Endothelial cell of umbilical vein (primary cell): ENCODE data around the gene PCDH7. TPM values are rescaled to one million over a fixed set of nuclear protein-coding genes. Genes with fewer than 3 reads are reported as not detected.
A peak's percentile ranks its signal among the peaks of the same experiment; 100 is the strongest.

ENCODE experiments used
- BruUV-seq: library from RNA; stranded (reverse); fragments of 400-500 nt; replicated peaks from 2 replicates; lab custom pipeline; 2021; lab: Mats Ljungman, UMichigan
- CTCF ChIA-PET: fragments of 300-600, 350-600 bp; sonication (Branson Sonifier 250); formaldehyde crosslinking; loops from one replicate; lab custom pipeline; 2021; ENCODE audit warnings: antibody characterized with exemption, inconsistent platforms; lab: Charles Lee
- POLR2A ChIA-PET: fragments of 300-600, 350-600 bp; sonication (Branson Sonifier 250); formaldehyde crosslinking; loops from one replicate; lab custom pipeline; 2021; ENCODE audit warnings: antibody characterized with exemption, inconsistent platforms; lab: Charles Lee
- DNase-seq: peaks from one replicate; pipeline ENCODE4 v3.0.0-alpha.2; 2011; ENCODE audit warnings: low read depth, low spot score
- FAIRE-seq: peaks from 2 replicates; lab custom pipeline; 2011; peaks lifted over from hg19 to GRCh38; lab: Jason Lieb, UNC
- H2AFZ ChIP-seq: 2 replicates; pipeline ENCODE4 v1.6.0; 2012; ENCODE audit warnings: low read depth, low read length, control low read depth, inconsistent platforms
- H3K27ac ChIP-seq: 2 replicates; pipeline ENCODE4 v1.5.1; 2011; ENCODE audit warnings: low read depth, mild to moderate bottlenecking, control low read depth, low read length, moderate library complexity; ENCODE audit not compliant: insufficient read depth
- H3K27me3 ChIP-seq, 2 experiments: 2 replicates each; pipeline versions ENCODE4 v1.6.0 to v1.6.1; 2011; ENCODE audit warnings: low read length in 2 of 2, mixed read lengths in 1 of 2; ENCODE audit not compliant: control insufficient read depth in 2 of 2, insufficient read depth in 2 of 2
- H3K36me3 ChIP-seq, 2 experiments: 2 replicates in 1 of 2; 3 replicates in 1 of 2; pipeline ENCODE4 v1.5.1; 2011; ENCODE audit warnings: low read length in 2 of 2, mild to moderate bottlenecking in 1 of 2, moderate library complexity in 1 of 2; ENCODE audit not compliant: control insufficient read depth in 2 of 2, insufficient read depth in 2 of 2; ENCODE audit errors: extremely low read depth in 1 of 2
- H3K4me1 ChIP-seq: 3 replicates; pipeline ENCODE4 v1.5.1; 2011; ENCODE audit warnings: mild to moderate bottlenecking, low read length; ENCODE audit not compliant: control insufficient read depth, insufficient read depth; ENCODE audit errors: extremely low read depth
- H3K4me2 ChIP-seq: 2 replicates; pipeline ENCODE4 v1.6.1; 2011; ENCODE audit warnings: low read length, control low read depth, mixed read lengths; ENCODE audit not compliant: insufficient read depth
- H3K4me3 ChIP-seq, 3 experiments: fragments of 200-600 bp in 1 of 3; sonication (generic), shearing (Covaris generic) in 1 of 3; replicated peaks in 1 of 3; 2 replicates each; pipeline ENCODE4 v1.5.1; 2011 to 2016; ENCODE audit warnings: control low read depth in 3 of 3, low read length in 3 of 3, mild to moderate bottlenecking in 2 of 3, inconsistent platforms in 1 of 3, low read depth in 1 of 3, moderate library complexity in 1 of 3; ENCODE audit not compliant: insufficient read depth in 1 of 3
- H3K79me2 ChIP-seq: 2 replicates; pipeline ENCODE4 v1.6.0; 2012; ENCODE audit warnings: low read length, inconsistent platforms; ENCODE audit not compliant: control insufficient read depth, insufficient read depth
- H3K9ac ChIP-seq: replicated peaks from 2 replicates; pipeline ENCODE3; 2011; ENCODE audit warnings: low read length, control low read depth; ENCODE audit not compliant: insufficient read depth; ENCODE audit errors: extremely low read depth
- H3K9me1 ChIP-seq: replicated peaks from 3 replicates; pipeline ENCODE4 v1.6.0; 2011; ENCODE audit warnings: mild to moderate bottlenecking, low read length; ENCODE audit not compliant: control insufficient read depth, insufficient read depth; ENCODE audit errors: extremely low read depth
- H3K9me3 ChIP-seq: replicated peaks from 2 replicates; pipeline ENCODE4 v1.5.1; 2012; ENCODE audit warnings: low read length, inconsistent platforms; ENCODE audit not compliant: control insufficient read depth, insufficient read depth
- H4K20me1 ChIP-seq: replicated peaks from 2 replicates; pipeline ENCODE3; 2011; ENCODE audit warnings: mild to moderate bottlenecking, low read length; ENCODE audit not compliant: control insufficient read depth, insufficient read depth; ENCODE audit errors: extremely low read depth
- FOS ChIP-seq: IDR thresholded peaks from 2 replicates; pipeline ENCODE4 v1.6.1; 2011; ENCODE audit warnings: mild to moderate bottlenecking, low read length, moderate library complexity, borderline replicate concordance; ENCODE audit not compliant: insufficient read depth
- GATA2 ChIP-seq: IDR thresholded peaks from 2 replicates; pipeline ENCODE4 v1.7.0; 2011; ENCODE audit warnings: low read depth, mild to moderate bottlenecking, moderate library complexity, mixed read lengths, low read length; ENCODE audit not compliant: insufficient read length, insufficient read depth
- POLR2A ChIP-seq: IDR thresholded peaks from 2 replicates; pipeline ENCODE4 v1.6.1; 2012; ENCODE audit warnings: low read depth, mild to moderate bottlenecking, control low read depth, low read length
- dilution Hi-C: fragments of 300-500 bp; cut with MboI; formaldehyde crosslinking; loops from one replicate; pipeline ENCODE4 v1.15.0; 2019; ENCODE audit warnings: low sequenced_read_pairs; ENCODE audit not compliant: extremely low pct_ligation_motif_present
- intact Hi-C: fragments of 100-400 bp; cut with micrococcal nuclease; formaldehyde crosslinking; loops from one replicate; pipeline ENCODE4 v1.10.0; 2022
- polyA plus RNA-seq, 4 experiments: library from polyadenylated mRNA; depleted of rRNA in 3 of 4; stranded (reverse) in 3 of 4; unstranded in 1 of 4; fragments of >200 nt; gene quantifications; 2 replicates each; pipeline versions ENCODE4 v1.2.1 to v1.2.3, GENCODE V29; 2011 to 2012; ENCODE audit warnings: missing spikeins in 1 of 4
- total RNA-seq: library from RNA; stranded (reverse); gene quantifications from 2 replicates; pipeline ENCODE4 v1.2.3, GENCODE V29; 2021
- TF ChIP-seq, protein P1 (sequence below): IDR thresholded peaks from 2 replicates; pipeline ENCODE4 v1.6.1; 2011; ENCODE audit not compliant: insufficient read depth, insufficient read length
- TF ChIP-seq, protein P2 (sequence below), 2 donors: IDR thresholded peaks; 1 replicate in 1 of 2; 2 replicates in 1 of 2; pipeline ENCODE4 v1.5.1; 2011; ENCODE audit warnings: low read length in 2 of 2, mild to moderate bottlenecking in 2 of 2, moderate library complexity in 2 of 2, control low read depth in 1 of 2, inconsistent platforms in 1 of 2, low read depth in 1 of 2; ENCODE audit not compliant: insufficient read depth in 1 of 2; ENCODE audit errors: extremely low read depth in 1 of 2

Gene PCDH7
- total and polyA plus RNA-seq, 2 donors (not counting 3 experiments of a cell fraction or from before 2014, with no cell fraction given): 9.5 to 16.6 TPM

DNA sequence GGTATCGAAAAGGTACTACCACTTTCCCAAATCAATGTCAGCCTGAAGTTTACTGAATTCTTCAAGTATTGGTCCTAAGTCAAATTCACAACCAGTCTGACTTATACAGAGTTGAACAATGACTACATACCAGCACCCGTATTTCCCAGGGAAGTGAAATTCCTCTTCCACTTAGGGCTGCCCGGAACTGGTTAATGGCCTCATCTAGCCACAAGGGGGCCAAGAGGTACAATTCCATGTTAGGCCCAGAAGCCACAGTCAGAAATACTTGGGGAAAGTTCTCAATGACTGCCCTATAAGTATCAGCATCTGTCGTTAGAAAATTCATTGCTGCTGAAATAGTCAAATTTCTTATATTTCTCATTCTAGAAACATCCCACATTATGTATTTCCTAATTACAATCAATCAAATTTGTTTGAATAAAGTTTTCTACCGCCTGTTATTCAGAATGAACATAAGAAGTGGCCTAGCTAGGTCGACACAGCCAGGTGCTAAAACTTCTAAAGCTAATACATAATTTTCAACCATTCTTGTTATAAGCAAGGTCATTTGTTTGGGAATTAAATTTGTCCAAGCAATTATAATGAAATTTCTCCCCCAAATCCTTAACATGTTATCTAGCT, 5.6 kb upstream of the PCDH7 start:
- intact Hi-C loops: loop anchor here (1.0 to 10.0 kb wide), 7 partner anchors 233 to 1483 kb away; no protein-coding TSS in a partner anchor
- Histone ChIP-seq H3K4me1 (peaks cover 13% of the 10 kb centered on the region), H2AFZ (peak overlapping the region; percentile 64), H3K27ac (no peak overlapping the region), H3K4me3 (no peak overlapping the region), H3K79me2 (no peaks in the 10 kb centered on the region), H3K27me3 (no peaks in the 10 kb centered on the region), H4K20me1 (no peaks in the 10 kb centered on the region), H3K4me2 (no peak overlapping the region), H3K36me3 (no peaks in the 10 kb centered on the region), H3K9ac (no peak overlapping the region), H3K9me3 (no peaks in the 10 kb centered on the region), H3K9me1 (no peaks in the 10 kb centered on the region)
- TF ChIP-seq POLR2A (no peak), GATA2 (no peak), FOS (no peak)
- TF ChIP-seq, protein P1, sequence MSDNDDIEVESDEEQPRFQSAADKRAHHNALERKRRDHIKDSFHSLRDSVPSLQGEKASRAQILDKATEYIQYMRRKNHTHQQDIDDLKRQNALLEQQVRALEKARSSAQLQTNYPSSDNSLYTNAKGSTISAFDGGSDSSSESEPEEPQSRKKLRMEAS: no peak
- TF ChIP-seq, protein P2, sequence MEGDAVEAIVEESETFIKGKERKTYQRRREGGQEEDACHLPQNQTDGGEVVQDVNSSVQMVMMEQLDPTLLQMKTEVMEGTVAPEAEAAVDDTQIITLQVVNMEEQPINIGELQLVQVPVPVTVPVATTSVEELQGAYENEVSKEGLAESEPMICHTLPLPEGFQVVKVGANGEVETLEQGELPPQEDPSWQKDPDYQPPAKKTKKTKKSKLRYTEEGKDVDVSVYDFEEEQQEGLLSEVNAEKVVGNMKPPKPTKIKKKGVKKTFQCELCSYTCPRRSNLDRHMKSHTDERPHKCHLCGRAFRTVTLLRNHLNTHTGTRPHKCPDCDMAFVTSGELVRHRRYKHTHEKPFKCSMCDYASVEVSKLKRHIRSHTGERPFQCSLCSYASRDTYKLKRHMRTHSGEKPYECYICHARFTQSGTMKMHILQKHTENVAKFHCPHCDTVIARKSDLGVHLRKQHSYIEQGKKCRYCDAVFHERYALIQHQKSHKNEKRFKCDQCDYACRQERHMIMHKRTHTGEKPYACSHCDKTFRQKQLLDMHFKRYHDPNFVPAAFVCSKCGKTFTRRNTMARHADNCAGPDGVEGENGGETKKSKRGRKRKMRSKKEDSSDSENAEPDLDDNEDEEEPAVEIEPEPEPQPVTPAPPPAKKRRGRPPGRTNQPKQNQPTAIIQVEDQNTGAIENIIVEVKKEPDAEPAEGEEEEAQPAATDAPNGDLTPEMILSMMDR (IDR thresholded peaks at IDR 0.05; ENCODE audit: extremely low read depth in 1 of 2, insufficient read depth in 1 of 2, low read depth in 1 of 2, low read length in 2 of 2): peak; percentile 79
- POLR2A ChIA-PET: no interaction called here
- FAIRE-seq (peak; percentile 55), DNase-seq (peak; percentile 65)
- no TSS peak for BruUV-seq
- CTCF ChIA-PET: interaction anchor here (0.6 to 3.0 kb wide), 18 partner anchors 8 to 1403 kb away, joined by 3 to 26 read pairs (median 4); no protein-coding TSS in a partner anchor
- dilution Hi-C loops: no loop called here
